ENCODE measurements around the gene ERC2.

- TF ChIP-seq POLR2A (IDR thresholded peaks at IDR 0.05) (no peak), CTCF (IDR thresholded peaks at IDR 0.05) (no peak), POLR2AphosphoS5 (IDR thresholded peaks at IDR 0.05) (no peak)
These were observed 147.4 kb downstream of the ERC2 start for GRCh38 chr3:56320883-56321282.

Measured in upper lobe of left lung (tissue), 4 donors.